HepG2 (cell line): ENCODE data around the gene TUNAR. TPM values are rescaled to one million over a fixed set of nuclear protein-coding genes. Genes with fewer than 3 reads are reported as not detected.

Source experiments
- ATAC-seq: fragments of 200-7000 bp; cut with Tn5 transposase; 3 replicates; pipeline ENCODE4 v1.9.1; 2020; ENCODE audit warnings: mild to moderate bottlenecking, moderate library complexity
- BruUV-seq: library from RNA; stranded (reverse); fragments of 400-500 nt; replicated peaks from 2 replicates; lab custom pipeline; 2021; lab: Mats Ljungman, UMichigan
- CTCF ChIA-PET: fragments of 300-600 bp; formaldehyde crosslinking; extraction: SDS; loops from one replicate; lab custom pipeline; 2021; ENCODE audit warnings: low total read pairs, inconsistent platforms, low intra/inter-chr PET ratio; lab: Yijun Ruan, JAX
- POLR2A ChIA-PET: fragments of 350-600 bp; sonication (Branson Sonifier 250); formaldehyde crosslinking; loops from one replicate; lab custom pipeline; 2020; ENCODE audit warnings: antibody characterized with exemption, inconsistent platforms; lab: Yijun Ruan, JAX
- DNase-seq: peaks from one replicate; pipeline ENCODE4 v3.0.0-alpha.2; 2015; ENCODE audit warnings: low spot score
- FAIRE-seq: peaks from 3 replicates; lab custom pipeline; 2011; peaks lifted over from hg19 to GRCh38; lab: Jason Lieb, UNC
- H2AFZ ChIP-seq: one replicate; pipeline ENCODE4 v1.6.1; 2011; ENCODE audit warnings: low read length, inconsistent platforms
- H3K27ac ChIP-seq: fragments of 300-600 bp; 3 replicates; pipeline ENCODE4 v1.8.0; 2011; ENCODE audit warnings: mixed run types, mild to moderate bottlenecking, mixed read lengths, low read length, inconsistent platforms; ENCODE audit not compliant: insufficient read depth; ENCODE audit errors: extremely low read length
- H3K27me3 ChIP-seq, 2 experiments: fragments of 200-600 bp in 1 of 2; 2 replicates in 1 of 2; 3 replicates in 1 of 2; pipeline versions ENCODE4 v1.6.0 to v1.8.0; 2011; ENCODE audit warnings: low read length in 2 of 2, mild to moderate bottlenecking in 2 of 2, moderate library complexity in 2 of 2, inconsistent platforms in 1 of 2; ENCODE audit not compliant: insufficient read depth in 2 of 2, control insufficient read depth in 1 of 2
- H3K36me3 ChIP-seq, 2 experiments: fragments of 200-600 bp in 1 of 2; replicated peaks in 1 of 2; 2 replicates in 1 of 2; 3 replicates in 1 of 2; pipeline versions ENCODE4 v1.5.1 to v1.8.0; 2011; ENCODE audit warnings: low read length in 2 of 2, inconsistent platforms in 1 of 2; ENCODE audit not compliant: insufficient read depth in 2 of 2, control insufficient read depth in 1 of 2
- H3K4me1 ChIP-seq: 2 replicates; pipeline ENCODE4 v1.5.1; 2012; ENCODE audit warnings: low read length, inconsistent platforms; ENCODE audit not compliant: insufficient read depth
- H3K4me2 ChIP-seq: 2 replicates; pipeline ENCODE4 v1.6.0; 2011; ENCODE audit warnings: low read depth, low read length, inconsistent platforms
- H3K4me3 ChIP-seq, 3 experiments: fragments of 200-600 bp in 1 of 3; sonication (generic), shearing (Covaris generic) in 1 of 3; replicated peaks in 1 of 3; 2 replicates each; pipeline ENCODE4 v1.5.1; 2011 to 2016; ENCODE audit warnings: low read length in 3 of 3, inconsistent platforms in 2 of 3, low read depth in 2 of 3, mild to moderate bottlenecking in 2 of 3, control low read depth in 1 of 3, mixed read lengths in 1 of 3; ENCODE audit not compliant: insufficient read depth in 1 of 3
- H3K79me2 ChIP-seq: one replicate; pipeline ENCODE4 v1.6.1; 2011; ENCODE audit warnings: low read length, inconsistent platforms; ENCODE audit not compliant: insufficient read depth
- H3K9ac ChIP-seq: 2 replicates; pipeline ENCODE4 v1.6.0; 2011; ENCODE audit warnings: mild to moderate bottlenecking, low read depth, low read length, inconsistent platforms; ENCODE audit not compliant: insufficient read depth
- H3K9me3 ChIP-seq: 2 replicates; pipeline ENCODE4 v1.5.1; 2012; ENCODE audit warnings: mild to moderate bottlenecking, low read length
- H4K20me1 ChIP-seq: 2 replicates; pipeline ENCODE4 v1.6.0; 2011; ENCODE audit warnings: inconsistent platforms, mild to moderate bottlenecking, low read length, moderate library complexity; ENCODE audit not compliant: insufficient read depth
- CSRNP2 ChIP-seq: sonication (generic); formaldehyde crosslinking; conservative IDR thresholded peaks from 2 replicates; pipeline ENCODE4 v1.8.0; 2022; ENCODE audit warnings: low read depth, missing genetic modification reagents
- EED ChIP-seq: sonication (generic); formaldehyde crosslinking; IDR thresholded peaks from 2 replicates; pipeline ENCODE4 v1.5.0; 2020; ENCODE audit warnings: mild to moderate bottlenecking, missing genetic modification reagents
- HMGXB3 ChIP-seq: sonication (generic); formaldehyde crosslinking; IDR thresholded peaks from 2 replicates; pipeline ENCODE4 v1.4.0; 2020; ENCODE audit warnings: missing genetic modification reagents, borderline replicate concordance
- MTERF4 ChIP-seq: sonication (generic); formaldehyde crosslinking; IDR thresholded peaks from 2 replicates; pipeline ENCODE4 v1.8.0; 2023; ENCODE audit warnings: mild to moderate bottlenecking, missing genetic modification reagents
- POLR2AphosphoS5 ChIP-seq: IDR thresholded peaks from 2 replicates; pipeline ENCODE4 v1.6.1; 2012; ENCODE audit warnings: low read depth, low read length
- ZNF230 ChIP-seq: sonication (generic); formaldehyde crosslinking; IDR thresholded peaks from 2 replicates; pipeline ENCODE4 v1.4.0; 2020; ENCODE audit warnings: mild to moderate bottlenecking, missing genetic modification reagents
- ZSCAN31 ChIP-seq: sonication (generic); formaldehyde crosslinking; IDR thresholded peaks from 2 replicates; pipeline ENCODE4 v1.5.0; 2020; ENCODE audit warnings: low read depth, mild to moderate bottlenecking, missing genetic modification reagents
- WGBS: methylation state at CpG from one replicate; pipeline ENCODE4 v1.1.6; 2017; ENCODE audit warnings: low lambda C conversion rate; 5-methylcytosine and 5-hydroxymethylcytosine counted together
- in situ Hi-C: cut with HindIII; loops from 2 replicates; pipeline ENCODE4 v1.10.0; 2017; ENCODE audit warnings: low pct_unique_long_range_greater_than_20kb; ENCODE audit not compliant: extremely low pct_ligation_motif_present
- intact Hi-C: fragments of 100-400 bp; cut with micrococcal nuclease; formaldehyde crosslinking; loops from one replicate; pipeline ENCODE4 v1.10.0; 2022; ENCODE audit not compliant: unreplicated experiment
- polyA plus RNA-seq, 8 experiments: library from polyadenylated mRNA; depleted of rRNA in 3 of 8; stranded (reverse) in 7 of 8; unstranded in 1 of 8; fragments of >200 nt; fragmentation: Illumina TruSeq in 4 of 8; extraction: Trizol in 4 of 8; gene quantifications; 2 replicates each; pipeline versions ENCODE4 v1.2.1 to v1.2.3, GENCODE V29; 2011 to 2016; ENCODE audit warnings: low read depth in 4 of 8, missing spikeins in 1 of 8, mixed read lengths in 1 of 8; ENCODE audit not compliant: insufficient read depth in 1 of 8
- total RNA-seq, 5 experiments: library from RNA; depleted of rRNA; stranded (reverse); fragments of >200 nt; fragmentation: Illumina TruSeq; extraction: Trizol; gene quantifications; 2 replicates each; pipeline ENCODE4 v1.2.3, GENCODE V29; 2016; ENCODE audit warnings: low read depth in 1 of 5

The TUNAR gene
- total and polyA plus RNA-seq, 2 of the 13 experiments (the other 11 are each of a cell fraction or from before 2014, with no cell fraction given): not detected

GRCh38 chr14:95910628-95911027 lies 34.0 kb downstream of the TUNAR start:
- WGBS: 3% methylated on average over 4 of the region's 4 CpGs
- no peak for TF ChIP-seq ZSCAN31 (CRISPR knock-in tag)
- TF ChIP-seq CSRNP2 (CRISPR knock-in tag): no peak
- no peak for TF ChIP-seq MTERF4 (CRISPR knock-in tag)
- no peak for TF ChIP-seq POLR2AphosphoS5
- no peak for TF ChIP-seq EED (CRISPR knock-in tag)
- TF ChIP-seq HMGXB3 (CRISPR knock-in tag): no peak
- no peak for TF ChIP-seq ZNF230
- FAIRE-seq (no peak), ATAC-seq (no peak), DNase-seq (no peak)
- ChIA-PET POLR2A (no interaction called here), CTCF (no interaction called here)
- Histone ChIP-seq H3K4me3 (no peak overlapping the region), H3K27me3 (peaks cover 1 to 10% of the 10 kb centered on the region in 2 experiments; a peak in 1 of 5 replicates), H4K20me1 (no peaks in the 10 kb centered on the region), H3K4me2 (no peak overlapping the region), H3K4me1 (no peaks in the 10 kb centered on the region), H3K9ac (no peak overlapping the region), H3K27ac (no peak overlapping the region), H2AFZ (no peak overlapping the region), H3K36me3 (no peaks in the 10 kb centered on the region), H3K79me2 (no peaks in the 10 kb centered on the region), H3K9me3 (no peaks in the 10 kb centered on the region)
- intact Hi-C loops (no loop called here), in situ Hi-C loops (no loop called here)
- no TSS peak for BruUV-seq
